ENCODE data around the gene SRPX.

DNA sequence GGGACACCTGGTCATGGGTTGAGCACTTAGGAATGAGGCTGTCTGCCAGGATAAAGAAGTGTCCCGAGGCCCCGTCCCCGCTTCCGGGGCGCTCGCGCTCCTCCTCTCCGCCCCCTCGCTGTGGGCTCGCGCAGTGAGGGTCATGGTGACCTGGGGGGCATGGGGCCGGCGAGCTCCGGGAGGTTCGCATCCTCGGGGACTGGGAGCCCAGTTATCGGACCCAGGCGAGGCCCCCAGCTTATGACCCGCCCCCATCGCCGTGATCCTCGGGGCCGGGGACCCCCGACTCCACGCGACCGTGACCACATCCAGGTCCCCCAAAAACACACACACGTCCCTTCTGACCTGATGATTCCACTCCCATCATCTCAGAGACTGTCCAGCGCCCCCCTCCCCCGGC lies 35.3 kb upstream of the SRPX start:
- TF ChIP-seq POLR2AphosphoS5 (IDR thresholded peaks at IDR 0.05; ENCODE audit: borderline replicate concordance, low read depth, low read length) (no peak), EZH2 (IDR thresholded peaks at IDR 0.05) (no peak), FOXP2 (optimal IDR thresholded peaks at IDR 0.05; ENCODE audit: control extremely low read depth, extremely low read length, insufficient read depth) (no peak)

Data from SK-N-MC (cell line).